DOHH2 (cell line): ENCODE results near the gene MAP4K5.

Source experiments
- EZH2phosphoT487 ChIP-seq: fragments of 200-600 bp; sonication (generic); IDR thresholded peaks from 2 replicates; pipeline ENCODE4 v1.6.1; 2017; ENCODE audit warnings: borderline replicate concordance, mild to moderate bottlenecking, antibody characterized with exemption, low read length, moderate library complexity, mixed read lengths
- TF ChIP-seq, protein P1 (sequence below): fragments of 200-600 bp; sonication (generic); IDR thresholded peaks from one replicate; pipeline ENCODE4 v1.5.1; 2014; ENCODE audit warnings: antibody characterized with exemption, mild to moderate bottlenecking, low read depth, low read length; ENCODE audit not compliant: poor library complexity, severe bottlenecking

GRCh38 chr14:50453869-50454268 is 78.5 kb downstream of the MAP4K5 start:
- no peak for TF ChIP-seq EZH2phosphoT487
- TF ChIP-seq, protein P1, sequence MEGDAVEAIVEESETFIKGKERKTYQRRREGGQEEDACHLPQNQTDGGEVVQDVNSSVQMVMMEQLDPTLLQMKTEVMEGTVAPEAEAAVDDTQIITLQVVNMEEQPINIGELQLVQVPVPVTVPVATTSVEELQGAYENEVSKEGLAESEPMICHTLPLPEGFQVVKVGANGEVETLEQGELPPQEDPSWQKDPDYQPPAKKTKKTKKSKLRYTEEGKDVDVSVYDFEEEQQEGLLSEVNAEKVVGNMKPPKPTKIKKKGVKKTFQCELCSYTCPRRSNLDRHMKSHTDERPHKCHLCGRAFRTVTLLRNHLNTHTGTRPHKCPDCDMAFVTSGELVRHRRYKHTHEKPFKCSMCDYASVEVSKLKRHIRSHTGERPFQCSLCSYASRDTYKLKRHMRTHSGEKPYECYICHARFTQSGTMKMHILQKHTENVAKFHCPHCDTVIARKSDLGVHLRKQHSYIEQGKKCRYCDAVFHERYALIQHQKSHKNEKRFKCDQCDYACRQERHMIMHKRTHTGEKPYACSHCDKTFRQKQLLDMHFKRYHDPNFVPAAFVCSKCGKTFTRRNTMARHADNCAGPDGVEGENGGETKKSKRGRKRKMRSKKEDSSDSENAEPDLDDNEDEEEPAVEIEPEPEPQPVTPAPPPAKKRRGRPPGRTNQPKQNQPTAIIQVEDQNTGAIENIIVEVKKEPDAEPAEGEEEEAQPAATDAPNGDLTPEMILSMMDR, result no peak
